H1 (cell line): ENCODE measurements around the gene C3orf18.
A peak's percentile ranks its signal among the peaks of the same experiment; 100 is the strongest.

Source experiments
- BRCA1 ChIP-seq: IDR thresholded peaks from 2 replicates; pipeline ENCODE4 v1.6.1; 2012; ENCODE audit warnings: low read depth, low read length, improper control_type of control experiment
- CTCF ChIP-seq, 3 experiments: IDR thresholded peaks; 1 replicate in 2 of 3; 2 replicates in 1 of 3; pipeline versions ENCODE4 v1.5.1 to v1.6.1; 2011; ENCODE audit warnings: low read length in 3 of 3, mild to moderate bottlenecking in 3 of 3, inconsistent platforms in 2 of 3, low read depth in 1 of 3, moderate library complexity in 1 of 3; ENCODE audit not compliant: insufficient read depth in 1 of 3; ENCODE audit errors: control extremely low read depth in 1 of 3
- EZH2 ChIP-seq: fragments of 200-600 bp; sonication (generic); IDR thresholded peaks from 2 replicates; pipeline ENCODE4 v1.7.1; 2012; ENCODE audit warnings: low read depth, mild to moderate bottlenecking, moderate library complexity, low read length, inconsistent platforms; ENCODE audit not compliant: severe bottlenecking
- GABPA ChIP-seq: IDR thresholded peaks from 2 replicates; pipeline ENCODE4 v1.6.1; 2011; ENCODE audit warnings: mild to moderate bottlenecking, low read length, moderate library complexity, borderline replicate concordance; ENCODE audit not compliant: insufficient read depth
- MAX ChIP-seq: IDR thresholded peaks from 2 replicates; pipeline ENCODE4 v1.6.1; 2012; ENCODE audit warnings: inconsistent platforms
- POLR2AphosphoS5 ChIP-seq: IDR thresholded peaks from 2 replicates; pipeline ENCODE4 v1.6.1; 2011; ENCODE audit warnings: low read depth, low read length
- RFX5 ChIP-seq: IDR thresholded peaks from 2 replicates; pipeline ENCODE4 v1.6.1; 2011; ENCODE audit warnings: low read depth, low read length, improper control_type of control experiment, borderline replicate concordance
- RNF2 ChIP-seq: fragments of 200-900, 300-1000 bp; sonication (generic); IDR thresholded peaks from 2 replicates; pipeline ENCODE4 v1.7.1; 2016; ENCODE audit warnings: borderline replicate concordance, low read depth, mild to moderate bottlenecking, antibody characterized with exemption, low read length; ENCODE audit not compliant: poor library complexity, severe bottlenecking; ENCODE audit errors: missing control alignments
- TAF1 ChIP-seq: IDR thresholded peaks from 2 replicates; pipeline ENCODE4 v1.6.1; 2011; ENCODE audit warnings: mild to moderate bottlenecking, low read depth, low read length
- TAF7 ChIP-seq: optimal IDR thresholded peaks from 2 replicates; pipeline ENCODE3; 2011; ENCODE audit warnings: low read depth, mild to moderate bottlenecking, inconsistent platforms, low read length, moderate library complexity, borderline replicate concordance

DNA sequence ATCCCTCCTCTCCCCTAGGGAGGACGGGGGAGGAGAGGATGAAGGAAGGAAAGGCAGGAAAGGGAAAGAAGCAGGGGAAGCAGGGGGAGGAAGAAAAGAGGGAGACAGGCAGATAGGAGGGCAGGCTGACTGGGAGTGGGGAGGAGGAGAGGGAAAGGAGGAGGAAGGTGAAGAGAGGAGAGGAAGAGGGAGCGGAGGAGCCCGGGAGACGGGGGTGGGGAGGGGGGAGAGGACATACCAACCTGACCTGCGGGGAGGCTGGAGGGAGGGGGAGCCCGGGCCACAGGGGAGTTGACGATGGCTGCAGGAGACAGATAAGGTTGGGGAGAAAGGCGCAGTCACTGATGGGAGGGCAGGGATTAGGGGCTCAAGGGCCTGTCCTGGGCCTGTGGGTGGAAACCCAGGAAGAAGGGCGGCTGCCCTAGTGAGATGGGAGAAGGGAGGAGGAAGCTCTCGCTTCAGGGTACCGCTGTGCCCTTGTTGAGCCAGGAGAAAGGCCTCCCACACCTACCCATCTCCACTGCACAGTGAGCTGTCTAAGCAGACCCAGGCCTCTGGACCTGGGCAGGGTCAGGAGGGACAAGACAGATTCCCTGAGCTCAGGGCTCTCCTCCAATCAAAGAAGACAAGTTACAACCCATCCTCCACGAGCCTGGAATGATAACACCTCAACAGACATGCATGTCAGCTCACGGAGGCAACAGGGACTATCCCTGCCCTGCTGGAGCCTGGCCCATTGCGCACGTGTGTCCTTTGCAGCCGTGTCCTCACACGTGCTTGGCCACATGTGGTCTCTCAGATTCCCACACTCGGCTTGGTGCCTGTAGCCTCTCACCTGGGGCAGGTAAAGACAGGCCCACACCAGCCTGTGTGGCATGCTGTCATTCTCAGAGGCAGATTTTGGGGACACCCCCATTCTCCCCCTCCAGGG is 27.9 kb downstream of the C3orf18 start:
- TF ChIP-seq EZH2: no peak
- TF ChIP-seq CTCF (IDR thresholded peaks at IDR 0.05; ENCODE audit: control extremely low read depth in 1 of 3, insufficient read depth in 1 of 3, low read depth in 1 of 3, low read length in 3 of 3): no peak
- no peak for TF ChIP-seq POLR2AphosphoS5
- no peak for TF ChIP-seq RNF2
- TF ChIP-seq TAF1: no peak
- TF ChIP-seq MAX: peak; percentile 18; the same call in 1 of the 2 replicates
- no peak for TF ChIP-seq BRCA1
- no peak for TF ChIP-seq GABPA
- TF ChIP-seq RFX5: no peak
- TF ChIP-seq TAF7: no peak
